Mucosa of descending colon (tissue), 3 donors: ENCODE data around the gene IRF5. TPM values are rescaled to one million over a fixed set of nuclear protein-coding genes. Genes with fewer than 3 reads are reported as not detected.

Source experiments
- ATAC-seq: fragments of 200-7000 bp; cut with Tn5 transposase; one replicate; pipeline ENCODE4 v1.9.1; 2020; ENCODE audit warnings: mild to moderate bottlenecking, moderate library complexity
- DNase-seq, 3 donors: peaks; one replicate each; pipeline ENCODE4 v3.0.0-alpha.2; 2020
- H3K36me3 ChIP-seq: fragments of 200-600 bp; one replicate; pipeline ENCODE4 v1.8.0; 2021; ENCODE audit warnings: low read depth, mild to moderate bottlenecking
- H3K4me1 ChIP-seq: fragments of 200-600 bp; one replicate; pipeline ENCODE4 v1.8.0; 2021; ENCODE audit warnings: low read depth, mild to moderate bottlenecking
- H3K4me3 ChIP-seq: fragments of 200-600 bp; one replicate; pipeline ENCODE4 v1.8.0; 2021; ENCODE audit warnings: mild to moderate bottlenecking
- H3K9me3 ChIP-seq: fragments of 200-600 bp; one replicate; pipeline ENCODE4 v1.8.0; 2021; ENCODE audit warnings: mild to moderate bottlenecking
- CTCF ChIP-seq: fragments of 200-600 bp; IDR thresholded peaks from one replicate; pipeline ENCODE4 v1.8.0; 2022; ENCODE audit warnings: antibody characterized with exemption, mild to moderate bottlenecking
- intact Hi-C, 2 donors: fragments of 100-400 bp; cut with DNase I in 1 of 2; cut with micrococcal nuclease in 1 of 2; formaldehyde crosslinking; loops; one replicate each; pipeline versions ENCODE4 v1.11.0 to v1.11.1; 2022; cut with DNase I, micrococcal nuclease
- total RNA-seq, 3 donors: library from RNA; stranded (reverse); fragmentation: NEBNext Ultra II Directional in 2 of 3; extraction: Animal tissue kit (Norgen Biotek cat#: 25700) in 2 of 3; gene quantifications; one replicate each; pipeline versions ENCODE4 v1.2.1 to v1.2.4, GENCODE V29; 2021 to 2023
- donor health status: DM: no; HTN: no; CAD: no; lungs with moderate emphysema.
- donor health status: DM: no; HTN: no; CAD: no.
- donor health status: DM: no; HTN: yes; CAD: no.

The IRF5 gene
- total RNA-seq, 3 donors from 2014 or later = 6.9 to 10.1 (median 9.0) TPM

- H3K4me1 ChIP-seq = no peaks in the 10 kb centered on the region
- peak in 1 of 3 donors; percentile 48 for DNase-seq
- ATAC-seq = no peak
- H3K9me3 ChIP-seq = no peaks in the 10 kb centered on the region
- intact Hi-C loops = no loop called here
- H3K36me3 ChIP-seq = no peaks in the 10 kb centered on the region
- TF ChIP-seq CTCF = no peak
- H3K4me3 ChIP-seq = no peak overlapping the region
Observed at GRCh38 chr7:128920913-128921582, 16.7 kb upstream of the IRF5 start.

GRCh38 chr7:128921866-128922440, 15.8 kb upstream of the IRF5 start:
- TF ChIP-seq CTCF = no peak
- no peak overlapping the region for H3K4me3 ChIP-seq
- no peaks in the 10 kb centered on the region for H3K36me3 ChIP-seq
- ATAC-seq (no peak), DNase-seq (peak in 1 of 3 donors; percentile 24)
- H3K4me1 ChIP-seq = no peaks in the 10 kb centered on the region
- intact Hi-C loops = no loop called here
- no peaks in the 10 kb centered on the region for H3K9me3 ChIP-seq

- TF ChIP-seq CTCF = no peak
- no peak overlapping the region for H3K4me3 ChIP-seq
- H3K9me3 ChIP-seq = no peaks in the 10 kb centered on the region
- DNase-seq (peak in 1 of 3 donors; percentile 18), ATAC-seq (no peak)
- no peaks in the 10 kb centered on the region for H3K36me3 ChIP-seq
- intact Hi-C loops = no loop called here
- no peaks in the 10 kb centered on the region for H3K4me1 ChIP-seq
Observed at GRCh38 chr7:128922496-128923410, 15.0 kb upstream of the IRF5 start.

GRCh38 chr7:128923411-128923800, 14.3 kb upstream of the IRF5 start:
- H3K9me3 ChIP-seq = no peaks in the 10 kb centered on the region
- no peak for TF ChIP-seq CTCF
- H3K36me3 ChIP-seq = no peaks in the 10 kb centered on the region
- H3K4me1 ChIP-seq = no peaks in the 10 kb centered on the region
- DNase-seq = peak in 1 of 3 donors; percentile 7
- ATAC-seq = no peak
- intact Hi-C loops = no loop called here
- H3K4me3 ChIP-seq = no peak overlapping the region

GRCh38 chr7:128924707-128925588, 12.8 kb upstream of the IRF5 start:
- TF ChIP-seq CTCF = no peak
- no peaks in the 10 kb centered on the region for H3K36me3 ChIP-seq
- no peak overlapping the region for H3K4me3 ChIP-seq
- intact Hi-C loops = no loop called here
- no peaks in the 10 kb centered on the region for H3K9me3 ChIP-seq
- ATAC-seq = no peak
- peak in 1 of 3 donors; percentile 8 for DNase-seq
- no peaks in the 10 kb centered on the region for H3K4me1 ChIP-seq
